GM12878 (cell line): ENCODE results near the gene PHACTR3. TPM values are rescaled to one million over a fixed set of nuclear protein-coding genes. Genes with fewer than 3 reads are reported as not detected.
A peak's percentile ranks its signal among the peaks of the same experiment; 100 is the strongest.

Experiments
- ATAC-seq: fragments of 200-7000 bp; cut with Tn5 transposase; 3 replicates; pipeline ENCODE4 v1.9.1; 2020; ENCODE audit warnings: mild to moderate bottlenecking, moderate library complexity
- Bru-seq: library from RNA; stranded (reverse); fragments of 400-500 nt; gene quantifications from one replicate; lab custom pipeline; 2021; lab: Mats Ljungman, UMichigan
- BruChase-seq, 2 experiments: library from RNA; stranded (reverse); fragments of 400-500 nt; gene quantifications; one replicate each; lab custom pipeline; 2021; lab: Mats Ljungman, UMichigan
- BruUV-seq: library from RNA; stranded (reverse); fragments of 400-500 nt; replicated peaks from 2 replicates; lab custom pipeline; 2021; lab: Mats Ljungman, UMichigan
- CTCF ChIA-PET: fragments of 300-600 bp; sonication (Branson Sonifier 250); formaldehyde crosslinking; extraction: SDS; loops from one replicate; lab custom pipeline; 2021; ENCODE audit warnings: inconsistent platforms; lab: Yijun Ruan, JAX
- POLR2A ChIA-PET: fragments of 350-600 bp; formaldehyde crosslinking; extraction: SDS; loops from one replicate; lab custom pipeline; 2021; ENCODE audit warnings: inconsistent platforms; lab: Charles Lee
- RAD21 ChIA-PET: fragments of 300-600 bp; sonication (Branson Sonifier 250); formaldehyde crosslinking; loops from one replicate; lab custom pipeline; 2023; ENCODE audit warnings: antibody characterized with exemption; ENCODE audit not compliant: unreplicated experiment; lab: Charles Lee
- SMC1A ChIA-PET: fragments of 300-600 bp; sonication (Branson Sonifier 250); formaldehyde crosslinking; loops from one replicate; lab custom pipeline; 2023; ENCODE audit not compliant: unreplicated experiment, uncharacterized antibody; lab: Charles Lee
- DNase-seq: peaks from one replicate; pipeline ENCODE4 v3.0.0-alpha.2; 2011; ENCODE audit warnings: low read depth, low spot score
- FAIRE-seq: peaks from 3 replicates; lab custom pipeline; 2011; peaks lifted over from hg19 to GRCh38; lab: Jason Lieb, UNC
- H2AFZ ChIP-seq: 2 replicates; pipeline ENCODE4 v1.6.0; 2011; ENCODE audit warnings: low read depth, low read length, control low read depth; ENCODE audit not compliant: control insufficient read depth
- H3K27ac ChIP-seq: 2 replicates; pipeline ENCODE4 v1.5.1; 2011; ENCODE audit warnings: control low read depth; ENCODE audit not compliant: control insufficient read depth, insufficient read depth
- H3K27me3 ChIP-seq, 2 experiments: replicated peaks in 1 of 2; 2 replicates each; pipeline versions ENCODE4 v1.6.0 to v1.6.1; 2011; ENCODE audit warnings: low read length in 1 of 2; ENCODE audit not compliant: control insufficient read depth in 2 of 2, insufficient read depth in 2 of 2
- H3K36me3 ChIP-seq, 2 experiments: 2 replicates each; pipeline ENCODE4 v1.5.1; 2011; ENCODE audit warnings: low read length in 1 of 2; ENCODE audit not compliant: control insufficient read depth in 2 of 2, insufficient read depth in 2 of 2
- H3K4me1 ChIP-seq: 2 replicates; pipeline ENCODE4 v1.6.1; 2011; ENCODE audit warnings: mild to moderate bottlenecking, low read length, moderate library complexity, mixed read lengths; ENCODE audit not compliant: control insufficient read depth, insufficient read depth
- H3K4me2 ChIP-seq: 2 replicates; pipeline ENCODE4 v1.6.0; 2011; ENCODE audit warnings: control low read depth; ENCODE audit not compliant: control insufficient read depth, insufficient read depth
- H3K4me3 ChIP-seq: fragments of 200-600 bp; sonication (generic); 2 replicates; pipeline ENCODE4 v1.5.1; 2016
- H3K79me2 ChIP-seq: 2 replicates; pipeline ENCODE4 v1.6.0; 2011; ENCODE audit warnings: low read length; ENCODE audit not compliant: control insufficient read depth, insufficient read depth
- H3K9ac ChIP-seq: 2 replicates; pipeline ENCODE4 v1.8.0; 2011; ENCODE audit warnings: low read length, control low read depth, mixed read lengths; ENCODE audit not compliant: control insufficient read depth, insufficient read depth
- H3K9me3 ChIP-seq: replicated peaks from 3 replicates; pipeline ENCODE4 v1.5.1; 2011; ENCODE audit warnings: mild to moderate bottlenecking, low read length; ENCODE audit not compliant: control insufficient read depth, insufficient read depth
- H4K20me1 ChIP-seq: 2 replicates; pipeline ENCODE4 v1.6.0; 2011; ENCODE audit not compliant: control insufficient read depth, insufficient read depth
- EP300 ChIP-seq, 2 experiments: fragments of 150-350 bp in 1 of 2; IDR thresholded peaks; 2 replicates each; pipeline ENCODE4 v1.6.1; 2011 to 2012; ENCODE audit warnings: low read depth in 2 of 2, low read length in 2 of 2, borderline replicate concordance in 1 of 2, improper control_type of control experiment in 1 of 2, inconsistent platforms in 1 of 2; ENCODE audit not compliant: control insufficient read depth in 1 of 2
- LARP7 ChIP-seq: fragments of 450-650 bp; IDR thresholded peaks from 2 replicates; pipeline ENCODE4 v1.6.1; 2017; ENCODE audit warnings: mild to moderate bottlenecking
- NR2C1 ChIP-seq: fragments of 450-650 bp; IDR thresholded peaks from 2 replicates; pipeline ENCODE4 v1.6.1; 2017; ENCODE audit warnings: antibody characterized with exemption, mild to moderate bottlenecking, moderate library complexity
- POLR2A ChIP-seq: IDR thresholded peaks from 2 replicates; pipeline ENCODE4 v1.6.1; 2011; ENCODE audit warnings: low read depth, mild to moderate bottlenecking, low read length
- SRF ChIP-seq, 2 experiments: IDR thresholded peaks; 2 replicates each; pipeline ENCODE4 v1.6.1; 2011; ENCODE audit warnings: low read depth in 2 of 2, low read length in 2 of 2, mild to moderate bottlenecking in 1 of 2, moderate library complexity in 1 of 2
- SUPT20H ChIP-seq: IDR thresholded peaks from 2 replicates; pipeline ENCODE4 v1.6.1; 2011; ENCODE audit warnings: low read depth, mild to moderate bottlenecking, low read length, moderate library complexity, borderline replicate concordance; ENCODE audit not compliant: control insufficient read depth
- SUZ12 ChIP-seq: fragments of 200-600 bp; sonication (generic); IDR thresholded peaks from one replicate; pipeline ENCODE4 v1.6.1; 2018; ENCODE audit warnings: antibody characterized with exemption, mild to moderate bottlenecking; ENCODE audit not compliant: unreplicated experiment
- WGBS: methylation state at CpG from one replicate; pipeline ENCODE4 v1.1.6; 2016; ENCODE audit warnings: low lambda C conversion rate; ENCODE audit not compliant: insufficient replicate concordance, insufficient coverage; ENCODE audit errors: missing lambda C conversion rate; 5-methylcytosine and 5-hydroxymethylcytosine counted together
- in situ Hi-C: fragments of 300-500 bp; cut with MboI; formaldehyde crosslinking; loops from 9 replicates; pipeline ENCODE4 v1.14.3; 2018; ENCODE audit warnings: mixed read lengths
- intact Hi-C: fragments of 100-400 bp; cut with micrococcal nuclease; formaldehyde crosslinking; loops from one replicate; pipeline ENCODE4 v1.14.2; 2022; ENCODE audit not compliant: unreplicated experiment
- long read RNA-seq, 2 experiments: library from polyadenylated mRNA; unstranded; transcript quantifications; one replicate each; pipeline ENCODE4 v2.0.0, GENCODE V29; 2019 to 2020
- polyA minus RNA-seq, 3 experiments: library from RNA; depleted of rRNA, polyadenylated mRNA; stranded (reverse); fragments of >200 nt; gene quantifications; 2 replicates each; pipeline ENCODE4 v1.2.3, GENCODE V29; 2011
- polyA plus RNA-seq, 11 experiments: library from polyadenylated mRNA; depleted of rRNA in 4 of 11; unstranded in 6 of 11; stranded (reverse) in 5 of 11; fragments of >200 nt; fragmentation: Nextera tagmentation in 4 of 11; fragmentation: Illumina TruSeq in 1 of 11; extraction: Ambion mirVana in 4 of 11; extraction: Trizol in 1 of 11; gene quantifications; 1 replicate in 1 of 11; 2 replicates in 10 of 11; pipeline versions ENCODE4 v1.2.1 to v1.2.3, GENCODE V29; 2011 to 2016; ENCODE audit warnings: inconsistent platforms in 2 of 11, missing spikeins in 2 of 11, low read depth in 1 of 11
- total RNA-seq, 4 experiments: library from RNA; depleted of rRNA in 3 of 4; stranded (reverse); fragments of >200 nt in 3 of 4; fragmentation: Illumina TruSeq in 1 of 4; extraction: Trizol in 1 of 4; gene quantifications; 2 replicates each; pipeline versions ENCODE4 v1.2.1 to v1.2.3, GENCODE V29; 2013 to 2021
- TF ChIP-seq, protein P1 (sequence below): fragments of 450-650 bp; IDR thresholded peaks from 2 replicates; pipeline ENCODE4 v1.6.1; 2017; ENCODE audit warnings: mild to moderate bottlenecking, low read depth, inconsistent platforms; ENCODE audit not compliant: poor library complexity, severe bottlenecking
- TF ChIP-seq, protein P2 (sequence below): fragments of 450-650 bp; IDR thresholded peaks from 2 replicates; pipeline ENCODE4 v1.6.1; 2017; ENCODE audit warnings: borderline replicate concordance
- TF ChIP-seq, protein P3 (sequence below): IDR thresholded peaks from 2 replicates; pipeline ENCODE4 v1.6.1; 2011; ENCODE audit warnings: low read depth, low read length, improper control_type of control experiment, borderline replicate concordance

Gene PHACTR3
- 0.96 and 1.8 TPM in 2 replicates for total RNA-seq (2013; cell fraction: nucleolus; rRNA removed)
- total RNA-seq (2014; rRNA removed) = 0.16 and 0.17 TPM in 2 replicates
- 0.18 and 0.27 TPM in 2 replicates for total RNA-seq (2014; rRNA removed; fragmentation: Illumina TruSeq; extraction: Trizol)
- total RNA-seq (2021) = 0.29 TPM in 1 of 2 replicates, not detected in the other
- not detected for polyA plus RNA-seq (2011; ENCODE audit: low read depth)
- polyA plus RNA-seq (2011; rRNA removed) = 2.7 and 4.0 TPM in 2 replicates
- polyA plus RNA-seq (2011; cell fraction: cytosol; rRNA removed) = 1.2 and 1.3 TPM in 2 replicates
- 1.9 and 3.0 TPM in 2 replicates for polyA plus RNA-seq (2011; cell fraction: nucleus; rRNA removed)
- 0.10 TPM in 1 of 2 replicates, not detected in the other for polyA plus RNA-seq (2012)
- polyA plus RNA-seq (2014; fragmentation: Illumina TruSeq; extraction: Trizol) = 0.26 and 0.32 TPM in 2 replicates
- under 1 TPM; 0.47 to 0.89 TPM for polyA plus RNA-seq (2014; fragmentation: Nextera tagmentation; extraction: Ambion mirVana)
- 0.11 and 0.27 TPM in 2 replicates for polyA plus RNA-seq (2014; rRNA removed)
- under 1 TPM; 0.23 to 0.36 TPM for polyA plus RNA-seq (2016; fragmentation: Nextera tagmentation; extraction: Ambion mirVana)
- polyA minus RNA-seq (2011; rRNA and poly(A)+ RNA removed) = 0.77 and 1.0 TPM in 2 replicates
- 0.94 TPM in 1 of 2 replicates, not detected in the other for polyA minus RNA-seq (2011; cell fraction: cytosol; rRNA and poly(A)+ RNA removed)
- polyA minus RNA-seq (2011; cell fraction: nucleus; rRNA and poly(A)+ RNA removed) = 1.1 and 1.8 TPM in 2 replicates
- percentile 10 among the genes with signal in this experiment for Bru-seq, nascent RNA
- BruChase-seq, experiment 1, labeled RNA remaining after a 6-hour chase = percentile 1 among the genes with signal in this experiment
- BruChase-seq, experiment 2, labeled RNA remaining after a 2-hour chase = percentile 2 among the genes with signal in this experiment
- long read RNA-seq, experiment 1, partial matches to known transcripts = 0 of 1 reads
- long read RNA-seq, experiment 1, other reads (novel, unspliced or antisense) = 0 of 1 reads
- long read RNA-seq, experiment 2, transcript PHACTR3-208 (5 exons, 1,585 nt) = major isoform, 9 of 12 reads
- long read RNA-seq, experiment 2, partial matches to known transcripts = 1 of 12 reads
- long read RNA-seq, experiment 2, other reads (novel, unspliced or antisense) = 2 of 12 reads

DNA sequence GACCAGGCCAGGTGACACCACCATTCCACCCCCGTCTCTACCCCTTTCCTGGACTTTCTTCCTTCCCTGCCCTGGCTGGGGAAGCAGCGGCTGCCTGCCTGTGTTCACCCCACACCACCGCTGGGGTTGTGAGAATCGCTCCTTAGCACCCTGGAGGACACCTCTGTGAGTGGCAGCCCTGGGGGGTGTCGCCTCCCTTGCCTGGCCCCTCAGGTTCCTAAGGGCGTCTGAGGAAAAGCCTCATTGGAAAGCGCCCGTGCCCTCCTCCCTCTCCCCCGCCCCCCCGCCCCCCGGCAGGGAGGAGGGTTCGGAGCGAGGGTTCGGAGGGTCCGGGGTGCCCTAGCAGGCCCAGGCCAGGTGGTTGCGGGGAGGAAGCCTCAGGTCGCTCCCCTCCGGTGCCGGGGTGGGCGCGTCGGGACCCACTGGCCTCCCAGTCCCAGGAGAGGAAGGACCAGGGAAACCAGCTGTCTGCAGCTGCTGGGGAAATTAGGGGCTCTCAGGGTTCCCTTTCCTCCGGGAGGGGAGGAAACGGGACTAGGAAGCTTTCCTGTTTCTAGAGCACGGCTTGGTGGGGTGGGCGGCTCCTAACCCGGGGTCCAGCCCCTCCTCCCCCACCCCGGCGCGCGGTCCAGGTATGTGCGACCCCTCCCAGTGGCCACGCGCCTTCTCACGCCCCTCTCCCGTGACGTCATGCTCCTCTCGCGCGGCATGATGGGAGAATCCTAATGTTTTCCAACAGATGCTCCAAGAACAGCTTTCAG lies at the start of gene PHACTR3:
PHACTR3 (plus strand) TSS at position 760 of the 761 bp plus-strand sequence. CDS start 475 bp downstream, outside the sequence.
- H3K27ac ChIP-seq = no peak within 1 kb of the TSS
- intact Hi-C loops = no loop called here
- no peaks in the 10 kb centered on the region for H3K9me3 ChIP-seq
- ChIA-PET POLR2A (no interaction called here), RAD21 (no interaction called here), CTCF (no interaction called here), SMC1A (no interaction called here)
- WGBS = 12% methylated on average over 28 of the region's 40 CpGs
- H3K27me3 ChIP-seq = peaks cover 0 to 5% of the 10 kb centered on the region in 2 experiments; a peak in 3 of 4 replicates
- H3K79me2 ChIP-seq = no peaks in the 10 kb centered on the region
- no peak for ATAC-seq
- no peak for FAIRE-seq
- no peak for DNase-seq
- BruUV-seq = no TSS peak
- H3K36me3 ChIP-seq = no peaks in the 10 kb centered on the region
- H3K4me3 ChIP-seq = no peak within 1 kb of the TSS
- in situ Hi-C loops = no loop called here
- no peak within 1 kb of the TSS for H2AFZ ChIP-seq
- H3K4me2 ChIP-seq = no peak within 1 kb of the TSS
- H3K4me1 ChIP-seq = no peaks in the 10 kb centered on the region
- no peak within 1 kb of the TSS for H3K9ac ChIP-seq
- H4K20me1 ChIP-seq = no peaks in the 10 kb centered on the region
- TF ChIP-seq, protein P1, sequence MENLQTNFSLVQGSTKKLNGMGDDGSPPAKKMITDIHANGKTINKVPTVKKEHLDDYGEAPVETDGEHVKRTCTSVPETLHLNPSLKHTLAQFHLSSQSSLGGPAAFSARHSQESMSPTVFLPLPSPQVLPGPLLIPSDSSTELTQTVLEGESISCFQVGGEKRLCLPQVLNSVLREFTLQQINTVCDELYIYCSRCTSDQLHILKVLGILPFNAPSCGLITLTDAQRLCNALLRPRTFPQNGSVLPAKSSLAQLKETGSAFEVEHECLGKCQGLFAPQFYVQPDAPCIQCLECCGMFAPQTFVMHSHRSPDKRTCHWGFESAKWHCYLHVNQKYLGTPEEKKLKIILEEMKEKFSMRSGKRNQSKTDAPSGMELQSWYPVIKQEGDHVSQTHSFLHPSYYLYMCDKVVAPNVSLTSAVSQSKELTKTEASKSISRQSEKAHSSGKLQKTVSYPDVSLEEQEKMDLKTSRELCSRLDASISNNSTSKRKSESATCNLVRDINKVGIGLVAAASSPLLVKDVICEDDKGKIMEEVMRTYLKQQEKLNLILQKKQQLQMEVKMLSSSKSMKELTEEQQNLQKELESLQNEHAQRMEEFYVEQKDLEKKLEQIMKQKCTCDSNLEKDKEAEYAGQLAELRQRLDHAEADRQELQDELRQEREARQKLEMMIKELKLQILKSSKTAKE = no peak
- TF ChIP-seq NR2C1 = no peak
- no peak for TF ChIP-seq EP300 (IDR thresholded peaks at IDR 0.05; ENCODE audit: borderline replicate concordance in 1 of 2, control insufficient read depth in 1 of 2, low read depth in 2 of 2, low read length in 2 of 2)
- TF ChIP-seq, protein P2, sequence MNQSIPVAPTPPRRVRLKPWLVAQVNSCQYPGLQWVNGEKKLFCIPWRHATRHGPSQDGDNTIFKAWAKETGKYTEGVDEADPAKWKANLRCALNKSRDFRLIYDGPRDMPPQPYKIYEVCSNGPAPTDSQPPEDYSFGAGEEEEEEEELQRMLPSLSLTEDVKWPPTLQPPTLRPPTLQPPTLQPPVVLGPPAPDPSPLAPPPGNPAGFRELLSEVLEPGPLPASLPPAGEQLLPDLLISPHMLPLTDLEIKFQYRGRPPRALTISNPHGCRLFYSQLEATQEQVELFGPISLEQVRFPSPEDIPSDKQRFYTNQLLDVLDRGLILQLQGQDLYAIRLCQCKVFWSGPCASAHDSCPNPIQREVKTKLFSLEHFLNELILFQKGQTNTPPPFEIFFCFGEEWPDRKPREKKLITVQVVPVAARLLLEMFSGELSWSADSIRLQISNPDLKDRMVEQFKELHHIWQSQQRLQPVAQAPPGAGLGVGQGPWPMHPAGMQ = no peak
- TF ChIP-seq, protein P3, sequence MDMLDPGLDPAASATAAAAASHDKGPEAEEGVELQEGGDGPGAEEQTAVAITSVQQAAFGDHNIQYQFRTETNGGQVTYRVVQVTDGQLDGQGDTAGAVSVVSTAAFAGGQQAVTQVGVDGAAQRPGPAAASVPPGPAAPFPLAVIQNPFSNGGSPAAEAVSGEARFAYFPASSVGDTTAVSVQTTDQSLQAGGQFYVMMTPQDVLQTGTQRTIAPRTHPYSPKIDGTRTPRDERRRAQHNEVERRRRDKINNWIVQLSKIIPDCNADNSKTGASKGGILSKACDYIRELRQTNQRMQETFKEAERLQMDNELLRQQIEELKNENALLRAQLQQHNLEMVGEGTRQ = no peak
- no peak for TF ChIP-seq SRF (IDR thresholded peaks at IDR 0.05; ENCODE audit: low read depth in 2 of 2, low read length in 2 of 2)
- TF ChIP-seq POLR2A = no peak
- no peak for TF ChIP-seq LARP7
- TF ChIP-seq SUPT20H = no peak
- TF ChIP-seq SUZ12 = no peak
